Measurements from ENCODE around the gene CENPT.

- no peak for TF ChIP-seq CTCF (IDR thresholded peaks at IDR 0.05)
- TF ChIP-seq ZFX (IDR thresholded peaks at IDR 0.05; ENCODE audit: borderline replicate concordance), result no peak
Measured at GRCh38 chr16:67846320-67847063, 1.0 kb downstream of the CENPT start, which contains the start of gene NUTF2.
